H1 (cell line): Measurements from ENCODE around the gene CHPF. TPM values are rescaled to one million over a fixed set of nuclear protein-coding genes. Genes with fewer than 3 reads are reported as not detected.

Experiments used
- CHD2 ChIP-seq: IDR thresholded peaks from 2 replicates; pipeline ENCODE4 v1.6.1; 2012; ENCODE audit warnings: low read length, improper control_type of control experiment
- CTCF ChIP-seq, 3 experiments: IDR thresholded peaks; 1 replicate in 2 of 3; 2 replicates in 1 of 3; pipeline versions ENCODE4 v1.5.1 to v1.6.1; 2011; ENCODE audit warnings: low read length in 3 of 3, mild to moderate bottlenecking in 3 of 3, inconsistent platforms in 2 of 3, low read depth in 1 of 3, moderate library complexity in 1 of 3; ENCODE audit not compliant: insufficient read depth in 1 of 3; ENCODE audit errors: control extremely low read depth in 1 of 3
- HDAC2 ChIP-seq, 2 experiments: fragments of 300-600 bp in 1 of 2; sonication (generic) in 1 of 2; IDR thresholded peaks; 2 replicates each; pipeline ENCODE4 v1.6.1; 2011 to 2012; ENCODE audit warnings: low read depth in 2 of 2, low read length in 2 of 2, mild to moderate bottlenecking in 2 of 2, moderate library complexity in 2 of 2, borderline replicate concordance in 1 of 2, inconsistent platforms in 1 of 2
- POU5F1 ChIP-seq: IDR thresholded peaks from 2 replicates; pipeline ENCODE4 v1.6.1; 2011; ENCODE audit warnings: low read depth, mild to moderate bottlenecking, low read length, moderate library complexity
- SRF ChIP-seq: IDR thresholded peaks from 2 replicates; pipeline ENCODE4 v1.6.1; 2011; ENCODE audit warnings: mild to moderate bottlenecking, low read depth, low read length, moderate library complexity
- polyA plus RNA-seq, 7 experiments: library from polyadenylated mRNA; depleted of rRNA in 3 of 7; stranded (reverse) in 5 of 7; unstranded in 2 of 7; fragments of >200 nt in 5 of 7; fragments of 200-250 nt in 2 of 7; gene quantifications; 1 replicate in 5 of 7; 2 replicates in 1 of 7; 4 replicates in 1 of 7; pipeline versions ENCODE4 v1.2.1 to v1.2.3, GENCODE V29; 2011 to 2013; ENCODE audit warnings: missing spikeins in 2 of 7, mixed read lengths in 2 of 7
- total RNA-seq: library from RNA; stranded (reverse); fragmentation: NEBNext Ultra II Directional; extraction: Animal tissue kit (Norgen Biotek cat#: 25700); gene quantifications from 2 replicates; pipeline ENCODE4 v1.2.1, GENCODE V29; 2021

The CHPF gene
- total and polyA plus RNA-seq, 2 of the 8 experiments (the other 6 are each of a cell fraction or from before 2014, with no cell fraction given) = 62.9 to 67.3 TPM

GRCh38 chr2:219512524-219513216, 30.9 kb downstream of the CHPF start (continued):
- no peak for TF ChIP-seq HDAC2 (IDR thresholded peaks at IDR 0.05; ENCODE audit: borderline replicate concordance in 1 of 2, low read depth in 2 of 2, low read length in 2 of 2)
- no peak for TF ChIP-seq CHD2
- no peak for TF ChIP-seq POU5F1
- TF ChIP-seq CTCF (IDR thresholded peaks at IDR 0.05; ENCODE audit: control extremely low read depth in 1 of 3, insufficient read depth in 1 of 3, low read depth in 1 of 3, low read length in 3 of 3) = no peak
- no peak for TF ChIP-seq SRF
- TF ChIP-seq, all 59 proteins: peak for 0
